Fibroblast of skin of back (primary cell): ENCODE data around the gene NR5A2.
A peak's percentile ranks its signal among the peaks of the same experiment; 100 is the strongest.

Experiments used
- DNase-seq: peaks from one replicate; pipeline ENCODE4 v3.0.0-alpha.2; 2013

Gene NR5A2

GRCh38 chr1:200207711-200208126 lies 180.2 kb downstream of the NR5A2 start:
- no peak for DNase-seq

DNA sequence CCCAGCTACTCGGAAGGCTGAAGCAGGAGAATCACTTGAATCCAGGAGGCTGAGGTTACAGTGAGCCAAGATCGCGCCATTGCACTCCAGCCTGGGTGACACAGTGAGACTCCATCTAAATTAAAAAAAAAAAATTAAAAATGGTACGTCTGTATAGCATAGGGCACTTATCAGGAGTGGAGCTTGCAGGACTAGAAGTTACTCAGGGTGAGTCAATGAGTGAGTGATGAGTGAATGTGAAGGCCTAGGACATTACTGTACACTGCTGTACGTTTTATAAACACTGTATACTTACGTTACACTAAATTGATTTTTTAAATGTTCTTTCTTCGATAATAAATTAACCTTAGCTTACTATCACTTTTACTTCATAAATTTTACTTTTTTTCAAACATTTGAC lies 183.6 kb downstream of the NR5A2 start:
- peak; percentile 81 for DNase-seq

DNA sequence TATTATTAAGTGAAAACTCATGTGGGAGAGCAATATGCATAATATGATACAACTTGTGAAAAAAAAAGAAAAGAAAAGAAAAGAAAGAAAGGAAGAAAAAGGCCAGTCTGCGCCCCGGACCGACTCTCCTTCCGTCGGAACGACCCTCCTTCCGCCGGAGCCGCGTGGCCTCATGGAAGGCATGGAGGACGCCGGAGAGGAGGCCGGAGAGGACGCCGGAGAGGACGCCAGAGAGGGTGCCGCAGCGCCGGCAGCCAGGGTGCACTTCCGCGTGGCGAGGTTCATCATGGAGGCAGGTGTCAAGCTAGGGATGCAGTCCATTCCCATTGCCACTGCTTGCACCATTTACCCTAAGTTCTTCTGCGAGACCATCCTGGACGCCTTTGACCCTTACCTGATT lies 185.9 kb downstream of the NR5A2 start:
- no peak for DNase-seq

- DNase-seq, result no peak
Measured at GRCh38 chr1:200213921-200214320, 186.4 kb downstream of the NR5A2 start.

GRCh38 chr1:200215350-200215749 lies 187.8 kb downstream of the NR5A2 start:
- DNase-seq, result no peak

- no peak for DNase-seq
Measured at GRCh38 chr1:200217703-200218102, 190.2 kb downstream of the NR5A2 start.

DNA sequence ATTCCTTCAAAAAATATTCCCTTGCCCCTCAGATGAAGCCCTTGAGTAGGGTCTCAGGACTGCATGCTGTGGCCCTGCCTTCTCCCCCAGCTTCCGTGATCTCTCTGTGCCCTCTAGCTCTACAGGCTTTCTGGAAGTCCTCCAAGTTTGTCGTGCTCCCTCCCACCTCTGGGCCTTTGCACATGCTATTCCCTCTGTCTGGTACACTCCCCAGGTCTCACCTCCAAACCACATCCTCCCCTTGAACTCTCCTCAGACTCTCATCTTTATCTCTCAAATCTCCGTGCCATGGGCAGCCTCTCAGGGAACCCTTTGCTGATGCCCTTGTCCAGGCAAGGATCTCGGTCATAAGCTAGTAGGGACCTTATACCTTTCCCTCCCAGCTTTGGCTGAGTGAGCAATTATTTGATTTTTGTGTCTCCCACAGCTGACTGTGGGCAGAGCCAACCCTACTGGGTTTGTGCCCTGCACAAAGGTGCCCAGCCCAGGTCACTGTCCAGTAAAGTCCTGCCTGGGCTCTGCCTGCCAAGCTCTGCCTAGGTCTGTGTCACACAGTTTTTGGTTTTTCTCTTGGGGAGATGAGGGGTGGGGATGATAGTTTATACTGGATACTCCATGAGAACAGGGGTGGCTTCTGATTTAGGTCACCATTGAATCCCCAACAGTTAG lies 194.2 kb downstream of the NR5A2 start:
- DNase-seq, result no peak

GRCh38 chr1:200223207-200223606 lies 195.7 kb downstream of the NR5A2 start:
- DNase-seq, result no peak

DNA sequence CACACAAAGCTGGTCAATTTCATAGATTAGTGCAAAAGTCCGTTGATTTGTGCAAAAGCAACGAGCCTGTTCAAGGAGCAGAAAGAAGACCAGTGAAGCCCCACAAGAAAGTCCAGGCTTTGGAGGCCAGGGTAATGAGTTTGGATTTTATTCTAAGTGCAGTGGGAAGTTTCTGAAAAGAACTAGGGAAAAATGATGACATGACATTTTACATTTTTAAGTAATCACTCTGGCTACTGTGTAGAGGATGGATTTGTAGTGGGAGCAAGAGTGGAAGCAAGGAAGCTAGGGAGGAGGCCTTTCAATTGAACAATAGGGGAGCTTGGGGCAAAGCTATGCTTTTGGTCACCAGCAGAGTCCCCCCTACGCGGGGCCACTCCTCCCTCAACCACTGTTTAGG lies 196.1 kb downstream of the NR5A2 start:
- no peak for DNase-seq

GRCh38 chr1:200224315-200224714 lies 196.8 kb downstream of the NR5A2 start:
- DNase-seq, result no peak

DNA sequence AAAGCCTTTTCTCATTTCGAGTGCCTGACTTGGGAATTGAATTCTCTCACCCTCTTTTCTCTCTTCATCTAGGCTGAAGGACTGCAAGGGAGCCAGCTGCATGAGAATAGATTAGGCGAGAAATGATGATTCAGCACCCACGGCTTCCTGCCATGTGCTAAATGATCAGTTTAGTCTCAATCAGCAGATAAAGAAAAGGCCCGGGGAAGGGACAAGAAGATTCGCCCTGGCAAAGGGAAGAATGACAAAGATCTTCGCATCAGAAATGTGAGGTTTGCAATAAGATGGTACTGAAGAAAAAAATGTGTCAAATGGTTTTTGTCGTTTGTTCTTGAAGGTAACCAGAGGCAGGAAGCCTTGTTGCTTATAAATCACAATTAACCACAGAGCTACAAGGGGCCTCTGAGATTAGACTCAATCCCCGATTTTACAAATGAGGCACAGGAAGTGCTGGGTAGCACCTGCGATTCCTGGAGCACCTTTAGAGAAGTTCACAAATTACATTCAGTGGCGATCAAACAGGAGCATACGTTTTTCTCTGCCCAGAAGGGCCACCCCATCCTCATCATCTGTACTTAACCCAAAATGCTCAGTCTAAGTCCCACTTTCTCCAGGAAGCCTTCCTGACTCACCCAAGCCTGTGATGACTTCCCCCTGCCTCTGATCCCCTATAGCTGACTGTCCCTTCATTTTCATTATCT lies 198.9 kb downstream of the NR5A2 start:
- DNase-seq, result no peak

GRCh38 chr1:200226969-200227303 lies 199.4 kb downstream of the NR5A2 start:
- DNase-seq, result no peak
